HTERT RPE-1 (cell line): ENCODE measurements around the gene CCDC69.
"Not testable (repeated sequence)": the region's sequence is repeated elsewhere in the genome, so short reads cannot be mapped to it uniquely, and the experiment has no call there.

ENCODE experiments used
- in situ Hi-C: fragments of 300-500 bp; cut with MboI; formaldehyde crosslinking; loops from 4 replicates; pipeline ENCODE4 v1.14.3; 2020; ENCODE audit warnings: low sequenced_read_pairs

The CCDC69 gene

GRCh38 chr5:151223447-151224264 is at the start of gene CCDC69:
Gene CCDC69 (minus strand): TSS chr5:151224092. CDS start chr5:151223970, 122 bp downstream.
- in situ Hi-C loops: no loop called here

- in situ Hi-C loops: no loop called here
These were observed 47.4 kb upstream of the CCDC69 start for GRCh38 chr5:151271336-151271735.

- in situ Hi-C loops: no loop called here
These were observed 46.7 kb upstream of the CCDC69 start for GRCh38 chr5:151270599-151270998.

- in situ Hi-C loops: no loop called here
These were observed 43.8 kb upstream of the CCDC69 start for GRCh38 chr5:151267491-151268260.

GRCh38 chr5:151264113-151264512 is 40.2 kb upstream of the CCDC69 start:
- in situ Hi-C loops: no loop called here

- in situ Hi-C loops: no loop called here
These were observed 38.6 kb upstream of the CCDC69 start for GRCh38 chr5:151262532-151262931.

GRCh38 chr5:151259931-151260330 is 36.0 kb upstream of the CCDC69 start:
- in situ Hi-C loops: no loop called here

- in situ Hi-C loops: no loop called here
These were observed 34.9 kb upstream of the CCDC69 start for GRCh38 chr5:151258816-151259215.

GRCh38 chr5:151258201-151258611 is 34.3 kb upstream of the CCDC69 start:
- in situ Hi-C loops: no loop called here

GRCh38 chr5:151257731-151258181 is 33.9 kb upstream of the CCDC69 start:
- in situ Hi-C loops: no loop called here

GRCh38 chr5:151255621-151256286 is 31.9 kb upstream of the CCDC69 start:
- in situ Hi-C loops: no loop called here

GRCh38 chr5:151254990-151255389 is 31.1 kb upstream of the CCDC69 start:
- in situ Hi-C loops: not testable (repeated sequence)

GRCh38 chr5:151254556-151254955 is 30.7 kb upstream of the CCDC69 start:
- in situ Hi-C loops: no loop called here

GRCh38 chr5:151253605-151253950 is 29.7 kb upstream of the CCDC69 start:
- in situ Hi-C loops: no loop called here

- in situ Hi-C loops: no loop called here
These were observed 29.1 kb upstream of the CCDC69 start, which contains the start of gene GM2A for GRCh38 chr5:151252762-151253604. Gene GM2A (plus strand): TSS chr5:151253185. CDS start chr5:151253217, 32 bp downstream.

GRCh38 chr5:151251621-151252020 is 27.7 kb upstream of the CCDC69 start:
- in situ Hi-C loops: no loop called here

- in situ Hi-C loops: no loop called here
These were observed 27.2 kb upstream of the CCDC69 start for GRCh38 chr5:151251001-151251551.

- in situ Hi-C loops: no loop called here
These were observed 26.6 kb upstream of the CCDC69 start for GRCh38 chr5:151250346-151251000.

- in situ Hi-C loops: no loop called here
These were observed 25.4 kb upstream of the CCDC69 start for GRCh38 chr5:151249281-151249680.

GRCh38 chr5:151248651-151249050 is 24.8 kb upstream of the CCDC69 start:
- in situ Hi-C loops: no loop called here
